Measurements from ENCODE around the gene ARF1. TPM values are rescaled to one million over a fixed set of nuclear protein-coding genes. Genes with fewer than 3 reads are reported as not detected.

Gene ARF1
- total RNA-seq, 1 donor from 2014 or later: 240 TPM

- FAIRE-seq: no peak
Observed at GRCh38 chr1:228083871-228084278, 1.4 kb downstream of the ARF1 start.

GRCh38 chr1:228084325-228084724 lies 1.8 kb downstream of the ARF1 start:
- FAIRE-seq: no peak

More at GRCh38 chr1:228083871-228084278, 1.4 kb downstream of the ARF1 start:
- Histone ChIP-seq H3K4me3 (ENCODE audit: low read depth, low read length) (peak overlapping the region; percentile 97), H3K27me3 (ENCODE audit: control insufficient read depth, insufficient read depth, low read length) (no peaks in the 10 kb centered on the region), H3K36me3 (ENCODE audit: control insufficient read depth, insufficient read depth, low read length) (peaks cover 8% of the 10 kb centered on the region)
- no peak for TF ChIP-seq CTCF (IDR thresholded peaks at IDR 0.05; ENCODE audit: insufficient read depth, low read length, severe bottlenecking)
- no peak for DNase-seq (ENCODE audit: low read depth)

GRCh38 chr1:228084797-228085196 lies 2.3 kb downstream of the ARF1 start:
- DNase-seq (ENCODE audit: low read depth): no peak
- H3K4me3 ChIP-seq (ENCODE audit: low read depth, low read length): peak overlapping the region; percentile 97
- TF ChIP-seq CTCF (IDR thresholded peaks at IDR 0.05; ENCODE audit: insufficient read depth, low read length, severe bottlenecking): no peak
- H3K36me3 ChIP-seq (ENCODE audit: control insufficient read depth, insufficient read depth, low read length): peaks cover 10% of the 10 kb centered on the region
- no peaks in the 10 kb centered on the region for H3K27me3 ChIP-seq (ENCODE audit: control insufficient read depth, insufficient read depth, low read length)
- FAIRE-seq: no peak

More at GRCh38 chr1:228084325-228084724, 1.8 kb downstream of the ARF1 start:
- peak overlapping the region; percentile 97 for H3K4me3 ChIP-seq (ENCODE audit: low read depth, low read length)
- H3K36me3 ChIP-seq (ENCODE audit: control insufficient read depth, insufficient read depth, low read length): peaks cover 10% of the 10 kb centered on the region
- H3K27me3 ChIP-seq (ENCODE audit: control insufficient read depth, insufficient read depth, low read length): no peaks in the 10 kb centered on the region
- peak; percentile 82 for DNase-seq (ENCODE audit: low read depth)
- TF ChIP-seq CTCF (IDR thresholded peaks at IDR 0.05; ENCODE audit: insufficient read depth, low read length, severe bottlenecking): no peak

GRCh38 chr1:228085287-228085951 lies 2.9 kb downstream of the ARF1 start:
- TF ChIP-seq CTCF (IDR thresholded peaks at IDR 0.05; ENCODE audit: insufficient read depth, low read length, severe bottlenecking): no peak
- peak; percentile 67 for DNase-seq (ENCODE audit: low read depth)
- Histone ChIP-seq H3K36me3 (ENCODE audit: control insufficient read depth, insufficient read depth, low read length) (peaks cover 12% of the 10 kb centered on the region), H3K4me3 (ENCODE audit: low read depth, low read length) (peak overlapping the region; percentile 3), H3K27me3 (ENCODE audit: control insufficient read depth, insufficient read depth, low read length) (no peaks in the 10 kb centered on the region)
- FAIRE-seq: no peak

- TF ChIP-seq CTCF (IDR thresholded peaks at IDR 0.05; ENCODE audit: insufficient read depth, low read length, severe bottlenecking): no peak
- DNase-seq (ENCODE audit: low read depth): peak; percentile 77
- Histone ChIP-seq H3K36me3 (ENCODE audit: control insufficient read depth, insufficient read depth, low read length) (peaks cover 16% of the 10 kb centered on the region), H3K27me3 (ENCODE audit: control insufficient read depth, insufficient read depth, low read length) (no peaks in the 10 kb centered on the region), H3K4me3 (ENCODE audit: low read depth, low read length) (no peak overlapping the region)
- no peak for FAIRE-seq
Observed at GRCh38 chr1:228087771-228088251, 5.3 kb downstream of the ARF1 start.

Measured in bronchial epithelial cell (primary cell).